GM18873 (cell line): ENCODE measurements around the gene CFAP161.
"Not testable (repeated sequence)": the region's sequence is repeated elsewhere in the genome, so short reads cannot be mapped to it uniquely, and the experiment has no call there.

Experiments
- ATAC-seq: cut with Tn5 transposase; IDR thresholded peaks from one replicate; pipeline ENCODE4 v1.9.1; 2021; ENCODE audit warnings: mild to moderate bottlenecking, moderate library complexity, moderate number of reproducible peaks; ENCODE audit not compliant: unreplicated experiment, low FRiP score

The CFAP161 gene

GRCh38 chr15:81156324-81156723 lies 22.3 kb downstream of the CFAP161 start:
- no peak for ATAC-seq

DNA sequence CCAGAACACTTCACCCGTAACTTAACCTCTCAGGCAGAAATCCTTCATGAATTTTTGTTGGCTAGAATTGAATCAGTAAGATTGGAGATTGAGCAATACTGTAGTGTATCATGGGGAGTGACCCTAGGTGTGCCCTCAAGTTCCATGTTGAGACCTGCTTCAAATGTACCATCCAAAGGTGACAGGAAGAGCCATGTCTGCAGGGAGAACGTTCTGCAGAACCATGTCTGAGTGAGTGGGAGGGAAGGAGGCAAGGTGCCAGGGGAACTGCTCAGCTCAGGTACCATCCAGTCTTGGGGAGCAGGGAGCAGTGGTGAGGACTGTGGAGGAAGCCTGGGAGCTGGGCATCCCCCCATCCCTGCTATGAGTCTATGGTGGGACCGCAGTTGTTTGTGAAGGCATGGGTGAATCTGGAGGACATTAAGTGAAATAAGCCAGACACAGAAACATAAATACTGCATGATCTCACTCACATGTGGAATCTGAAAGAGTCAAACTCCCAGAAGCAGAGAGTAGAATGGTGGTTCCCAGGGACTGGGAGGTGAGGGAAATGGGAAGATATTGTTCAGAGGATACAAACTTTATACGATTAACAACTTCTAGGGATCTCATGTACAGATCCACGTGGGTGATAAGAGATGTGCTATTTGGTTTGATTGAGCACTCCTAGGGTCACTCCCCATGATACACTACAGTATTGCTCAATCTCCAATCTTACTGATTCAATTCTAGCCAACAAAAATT lies 23.3 kb downstream of the CFAP161 start:
- ATAC-seq = no peak

DNA sequence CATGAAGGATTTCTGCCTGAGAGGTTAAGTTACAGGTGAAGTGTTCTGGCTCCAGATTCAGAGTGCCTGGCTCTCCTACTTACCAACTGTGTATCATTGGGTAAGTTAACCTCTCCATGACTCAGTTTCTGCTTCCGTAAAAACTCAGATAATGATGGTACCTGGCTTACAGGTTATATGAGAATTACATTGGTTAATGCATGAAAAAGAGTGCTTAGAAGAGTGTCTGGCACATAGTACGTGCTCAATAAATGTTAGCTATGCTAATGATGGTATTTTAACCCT lies 23.8 kb downstream of the CFAP161 start:
- ATAC-seq = no peak

DNA sequence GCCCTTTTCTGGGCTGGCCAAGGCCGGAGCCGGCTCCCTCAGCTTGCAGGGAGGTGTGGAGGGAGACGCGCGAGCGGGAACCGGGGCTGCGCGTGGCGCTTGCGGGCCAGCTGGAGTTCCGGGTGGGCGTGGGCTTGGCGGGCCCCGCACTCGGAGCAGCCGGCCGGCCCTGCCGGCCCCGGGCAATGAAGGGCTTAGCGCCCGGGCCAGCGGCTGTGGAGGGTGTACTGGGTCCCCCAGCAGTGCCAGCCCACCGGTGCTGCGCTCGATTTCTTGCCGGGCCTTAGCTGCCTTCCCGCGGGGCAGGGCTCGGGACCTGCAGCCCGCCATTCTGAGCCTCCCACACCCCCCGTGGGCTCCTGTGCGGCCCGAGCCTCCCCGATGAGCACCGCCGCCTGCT lies 24.5 kb downstream of the CFAP161 start:
- ATAC-seq = not testable (repeated sequence)

- ATAC-seq = no peak
Measured at GRCh38 chr15:81160312-81161159, 26.5 kb downstream of the CFAP161 start.

DNA sequence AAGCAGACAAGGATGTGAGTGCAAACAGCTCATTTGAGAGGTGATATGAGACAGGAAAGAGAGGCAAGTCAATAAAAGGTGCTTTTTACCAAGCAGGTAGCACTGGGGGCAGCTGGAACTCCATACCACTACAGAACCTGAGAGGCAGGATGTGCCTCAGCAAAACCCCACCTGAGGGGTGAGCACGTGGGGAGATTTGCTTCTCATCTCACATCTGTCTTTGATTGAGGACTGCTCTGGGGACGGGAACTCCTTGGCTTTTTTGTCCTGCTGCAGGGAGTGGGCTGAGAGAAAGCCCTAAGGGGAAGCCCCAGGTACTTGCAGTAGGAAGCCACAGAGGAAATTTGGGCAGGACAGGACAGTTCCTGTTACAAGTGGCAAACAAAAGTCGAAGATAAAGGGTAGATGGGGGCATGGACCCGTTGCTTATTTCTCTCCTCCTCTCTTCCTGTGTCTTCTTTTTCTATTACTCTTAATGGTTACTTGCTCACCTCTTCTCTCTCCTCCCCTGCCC lies 27.1 kb downstream of the CFAP161 start:
- ATAC-seq = no peak

- ATAC-seq = no peak
Measured at GRCh38 chr15:81161851-81162250, 27.8 kb downstream of the CFAP161 start.

- no peak for ATAC-seq
Measured at GRCh38 chr15:81163961-81164800, 30.1 kb downstream of the CFAP161 start.

- ATAC-seq = no peak
Measured at GRCh38 chr15:81165535-81165934, 31.5 kb downstream of the CFAP161 start.

- ATAC-seq = no peak
Measured at GRCh38 chr15:81166636-81167305, 32.7 kb downstream of the CFAP161 start.

DNA sequence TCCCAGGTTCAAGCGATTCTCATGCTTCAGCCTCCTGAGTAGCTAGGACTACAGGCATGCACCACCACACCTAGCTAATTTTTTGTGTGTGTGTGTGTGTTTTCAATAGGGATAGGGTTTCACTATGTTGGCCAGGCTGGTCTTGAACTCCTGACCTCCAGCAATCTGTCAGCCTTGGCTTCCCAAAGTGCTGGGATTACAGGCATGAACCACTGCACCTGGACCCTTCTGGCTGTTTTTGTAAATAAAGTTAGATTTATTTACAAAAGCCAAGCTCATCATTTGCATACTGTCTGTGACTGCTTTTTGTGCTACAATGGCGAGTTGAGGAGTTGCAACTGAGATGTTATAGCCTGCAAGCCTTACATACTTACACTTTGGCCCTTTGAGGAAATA lies 34.1 kb downstream of the CFAP161 start:
- ATAC-seq = no peak

- no peak for ATAC-seq
Measured at GRCh38 chr15:81168644-81169043, 34.6 kb downstream of the CFAP161 start.

DNA sequence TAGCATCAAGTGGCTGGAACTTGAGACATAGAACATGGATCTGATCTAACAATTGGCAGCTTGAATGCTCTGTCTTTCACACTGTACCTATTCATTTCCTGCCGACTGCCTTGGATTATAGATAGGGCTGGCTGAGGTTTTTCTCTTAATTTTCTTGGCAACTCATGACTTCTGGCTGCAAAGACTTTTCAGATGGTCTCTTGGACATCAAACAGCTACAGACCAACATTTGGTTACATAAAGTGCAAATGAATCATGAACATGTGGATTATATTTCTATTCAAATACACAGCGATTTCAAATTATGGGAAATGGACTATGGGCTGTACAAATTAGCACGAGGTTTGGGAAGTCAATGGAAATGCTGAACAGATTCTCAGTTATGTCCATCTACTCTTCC lies 36.4 kb downstream of the CFAP161 start:
- ATAC-seq = no peak

- ATAC-seq = no peak
Measured at GRCh38 chr15:81171286-81171685, 37.2 kb downstream of the CFAP161 start.

GRCh38 chr15:81174125-81174791 lies 40.2 kb downstream of the CFAP161 start:
- no peak for ATAC-seq

DNA sequence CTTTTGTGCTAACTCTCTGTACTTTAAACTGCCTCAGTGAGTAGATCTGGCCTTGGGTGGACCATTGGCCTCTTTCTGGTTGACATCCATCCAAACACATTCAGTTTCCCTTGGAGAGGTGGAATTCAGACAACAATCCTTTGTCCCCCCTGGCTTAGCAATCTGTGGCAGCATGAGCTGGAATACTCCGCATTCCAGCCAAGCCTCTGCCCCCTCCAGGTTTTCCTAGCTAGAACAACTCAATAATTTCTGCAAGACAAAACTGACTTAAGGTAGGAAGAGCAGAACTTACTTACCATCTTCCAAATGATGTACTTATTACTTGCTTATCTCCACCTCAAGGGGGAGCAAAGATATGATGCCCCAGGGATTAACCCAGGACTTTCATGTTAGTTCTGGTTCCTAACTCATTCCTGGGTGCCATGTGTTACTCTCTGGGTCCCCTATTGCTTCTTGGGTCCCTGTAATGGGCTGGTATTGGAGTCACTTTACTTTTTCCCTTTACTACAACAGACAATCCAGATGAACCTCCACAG lies 40.8 kb downstream of the CFAP161 start:
- no peak for ATAC-seq

DNA sequence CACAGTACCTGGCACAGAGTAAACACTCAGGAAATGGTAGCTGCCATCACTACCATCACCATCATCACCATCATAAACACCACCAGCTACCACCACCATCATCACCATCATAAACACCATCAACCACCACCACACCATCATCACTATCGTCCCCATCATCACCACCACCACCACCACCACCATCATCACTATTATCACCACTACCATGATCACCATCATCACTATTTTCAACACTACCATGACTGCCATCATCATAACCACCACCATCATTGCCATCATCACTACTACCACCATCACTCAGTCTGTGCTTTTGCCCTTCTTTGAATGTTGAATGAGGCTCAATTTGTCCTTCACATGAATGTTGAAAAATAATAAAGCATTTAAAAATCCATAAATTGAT lies 41.4 kb downstream of the CFAP161 start:
- no peak for ATAC-seq

GRCh38 chr15:81176291-81176893 lies 42.3 kb downstream of the CFAP161 start:
- no peak for ATAC-seq

DNA sequence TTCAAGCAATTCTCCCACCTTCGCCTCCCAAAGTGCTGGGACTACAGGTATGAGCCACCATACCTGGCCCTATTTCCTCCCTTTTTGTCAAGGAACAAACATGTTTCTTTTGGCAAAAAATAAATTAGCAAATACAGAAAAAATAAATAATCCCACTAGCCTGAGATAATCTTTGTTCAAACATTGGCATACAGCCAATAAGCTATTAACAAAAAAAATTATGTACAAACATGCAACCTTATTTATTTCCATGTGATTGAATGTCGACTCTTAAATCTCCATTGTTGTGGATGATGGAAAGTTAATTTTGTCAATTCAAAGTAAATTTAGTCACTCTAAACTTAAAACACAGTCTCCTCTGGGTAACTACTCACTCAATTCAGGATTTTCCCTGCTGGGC lies 44.3 kb downstream of the CFAP161 start:
- ATAC-seq = no peak
